ENCODE measurements around the gene BNIP1.

DNA sequence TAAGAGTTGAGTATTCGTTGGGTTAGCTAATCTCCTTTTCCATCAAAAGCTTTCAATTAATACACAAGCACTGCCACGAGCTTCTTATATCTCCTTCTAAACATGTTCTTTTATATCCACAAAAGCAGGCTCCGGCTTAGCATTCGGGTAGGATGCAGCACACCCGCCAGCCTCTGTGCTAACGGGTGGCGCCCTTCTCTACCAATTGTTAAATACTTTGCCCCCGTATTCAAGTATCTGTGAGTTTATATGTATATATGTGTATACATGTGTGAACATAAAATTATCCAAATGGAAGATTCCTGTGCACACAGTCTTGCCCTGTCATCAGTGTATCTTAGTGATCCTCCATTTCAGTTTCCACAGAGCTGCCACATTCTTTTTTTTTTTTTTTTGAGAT lies 27.8 kb downstream of the BNIP1 start:
- TF ChIP-seq EZH2 (IDR thresholded peaks at IDR 0.05; ENCODE audit: insufficient read depth, poor library complexity, severe bottlenecking), result no peak
- TF ChIP-seq EZH2phosphoT487 (IDR thresholded peaks at IDR 0.05; ENCODE audit: insufficient read depth, low read depth), result no peak

All from GM23248 (cell line).